SK-N-MC (cell line): ENCODE data around the gene LGALS3BP.
A peak's percentile ranks its signal among the peaks of the same experiment; 100 is the strongest.

Experiments used
- DNase-seq: peaks from one replicate; pipeline ENCODE4 v3.0.0-alpha.2; 2011; ENCODE audit warnings: low read depth, low spot score
- H3K27ac ChIP-seq: fragments of 200-600 bp; sonication (generic); 2 replicates; pipeline ENCODE4 v1.5.1; 2016; ENCODE audit warnings: mixed run types
- H3K36me3 ChIP-seq: fragments of 200-600 bp; sonication (generic); 2 replicates; pipeline ENCODE4 v1.6.1; 2017; ENCODE audit warnings: antibody characterized with exemption, low read length, mixed read lengths; ENCODE audit not compliant: insufficient read depth
- H3K4me3 ChIP-seq: fragments of 200-600 bp; sonication (generic); 2 replicates; pipeline ENCODE4 v1.5.1; 2016
- H3K9ac ChIP-seq: fragments of 200-600 bp; sonication (generic); 2 replicates; pipeline ENCODE4 v1.8.0; 2017; ENCODE audit warnings: mixed run types, mixed read lengths; ENCODE audit not compliant: insufficient read length
- H3K9me3 ChIP-seq: fragments of 200-600 bp; sonication (generic); 2 replicates; pipeline ENCODE4 v1.6.1; 2017; ENCODE audit warnings: low read depth, mild to moderate bottlenecking, antibody characterized with exemption, low read length, moderate library complexity, mixed read lengths
- EZH2 ChIP-seq: fragments of 200-600 bp; sonication (generic); IDR thresholded peaks from one replicate; pipeline ENCODE4 v1.6.1; 2017; ENCODE audit warnings: antibody characterized with exemption
- FOXP2 ChIP-seq: optimal IDR thresholded peaks from 2 replicates; pipeline ENCODE3; 2011; ENCODE audit warnings: mild to moderate bottlenecking, moderate library complexity; ENCODE audit not compliant: insufficient read depth; ENCODE audit errors: extremely low read length, control extremely low read depth
- POLR2AphosphoS5 ChIP-seq: IDR thresholded peaks from 2 replicates; pipeline ENCODE4 v1.6.1; 2012; ENCODE audit warnings: mild to moderate bottlenecking, low read depth, low read length, borderline replicate concordance

LGALS3BP gene

DNA sequence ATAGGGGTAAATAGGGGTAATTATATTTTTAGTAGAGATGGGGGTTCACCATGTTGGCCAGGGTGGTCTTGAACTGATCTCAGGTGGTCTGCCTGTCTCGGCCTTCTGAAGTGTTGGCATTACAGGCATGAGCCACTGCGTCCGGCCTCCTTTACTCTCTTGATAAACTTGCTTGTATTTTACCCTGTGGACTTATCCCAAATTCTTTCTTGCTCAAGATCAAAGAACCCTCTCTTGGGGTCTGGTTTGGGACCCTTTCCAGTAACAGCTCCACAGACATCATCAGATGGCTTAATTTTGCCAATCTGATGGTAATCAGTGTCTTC lies 38.6 kb upstream of the LGALS3BP start:
- TF ChIP-seq POLR2AphosphoS5 (no peak), FOXP2 (no peak), EZH2 (no peak)
- H3K4me3 ChIP-seq, result no peak overlapping the region
- no peak overlapping the region for H3K27ac ChIP-seq
- H3K36me3 ChIP-seq, result no peaks in the 10 kb centered on the region
- DNase-seq, result no peak
- peaks cover 8% of the 10 kb centered on the region; the same call in 1 of the 2 replicates for H3K9me3 ChIP-seq
- H3K9ac ChIP-seq, result no peak overlapping the region

DNA sequence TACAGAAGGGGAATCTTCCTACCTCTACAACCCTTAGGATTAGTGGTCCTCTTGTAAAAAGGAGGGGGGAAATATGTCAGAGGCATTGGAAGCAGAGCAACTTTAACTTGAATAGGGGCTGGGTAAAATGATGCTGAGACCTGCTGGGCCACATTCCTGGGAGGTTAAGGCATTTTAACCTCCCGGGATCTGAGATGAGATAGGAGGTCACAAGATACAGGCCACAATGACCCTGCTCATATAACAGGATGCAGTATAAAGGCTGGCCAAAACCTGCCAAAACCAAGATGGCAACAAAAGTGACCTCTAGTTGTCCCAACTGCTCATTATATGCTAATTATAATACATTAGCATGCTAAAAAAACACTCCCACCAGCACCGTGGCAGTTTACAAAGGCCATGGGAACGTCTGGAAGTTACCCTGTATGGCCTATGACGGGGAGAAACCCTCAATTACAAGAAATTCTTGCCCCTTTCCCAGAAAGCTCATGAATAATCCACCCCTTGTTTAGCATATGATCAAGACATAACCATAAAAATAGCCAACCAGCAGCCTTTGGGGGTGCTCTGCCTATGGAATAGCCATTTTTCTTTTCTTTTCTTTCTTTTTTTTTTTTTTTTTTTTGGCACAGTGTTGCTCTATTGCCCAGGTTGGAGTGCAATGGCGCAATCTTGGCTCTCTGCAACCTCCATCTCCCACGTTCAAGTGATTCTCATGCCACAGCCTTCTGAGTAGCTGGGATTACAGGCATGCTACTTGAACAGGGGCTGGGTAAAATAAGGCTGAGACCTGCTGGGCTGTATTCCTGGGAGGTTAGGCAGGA lies 38.0 kb upstream of the LGALS3BP start:
- no peak for TF ChIP-seq EZH2
- no peak for TF ChIP-seq POLR2AphosphoS5
- no peak for TF ChIP-seq FOXP2
- Histone ChIP-seq H3K4me3 (no peak overlapping the region), H3K36me3 (no peaks in the 10 kb centered on the region), H3K9me3 (peaks cover 8% of the 10 kb centered on the region; the same call in 1 of the 2 replicates), H3K9ac (no peak overlapping the region), H3K27ac (no peak overlapping the region)
- DNase-seq, result no peak

DNA sequence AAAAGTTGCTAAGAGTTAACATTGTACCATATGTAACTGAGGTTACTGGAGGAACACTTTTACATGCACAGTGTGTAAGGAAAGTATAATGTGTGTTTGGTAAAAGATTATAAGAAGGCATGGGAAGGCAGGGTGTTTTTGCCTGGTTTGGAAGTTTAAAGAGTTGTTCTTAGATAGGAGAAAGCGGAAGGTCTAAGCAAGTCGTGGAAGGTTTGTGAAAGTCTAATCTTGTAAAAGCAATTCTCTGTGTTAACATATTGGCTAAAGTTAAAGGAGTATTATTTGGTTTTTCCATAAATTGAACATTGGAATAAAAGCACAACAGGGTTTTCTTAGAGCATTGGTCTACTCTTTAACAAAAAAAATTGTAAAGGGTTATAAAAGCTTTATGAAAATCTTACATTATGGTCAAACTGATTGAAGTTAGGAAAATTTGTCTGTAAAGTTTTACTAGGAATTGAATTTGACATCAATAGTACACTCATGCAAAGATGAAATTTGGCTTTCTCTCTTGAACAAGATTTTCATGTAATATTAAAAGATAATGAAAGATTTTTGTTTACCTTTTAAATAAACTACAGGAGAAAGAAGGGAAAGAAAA lies 34.5 kb upstream of the LGALS3BP start:
- no peak for DNase-seq
- TF ChIP-seq EZH2 (no peak), POLR2AphosphoS5 (no peak), FOXP2 (no peak)
- Histone ChIP-seq H3K9ac (no peak overlapping the region), H3K4me3 (no peak overlapping the region), H3K27ac (no peak overlapping the region), H3K36me3 (no peaks in the 10 kb centered on the region), H3K9me3 (peaks cover 8% of the 10 kb centered on the region; the same call in 1 of the 2 replicates)

DNA sequence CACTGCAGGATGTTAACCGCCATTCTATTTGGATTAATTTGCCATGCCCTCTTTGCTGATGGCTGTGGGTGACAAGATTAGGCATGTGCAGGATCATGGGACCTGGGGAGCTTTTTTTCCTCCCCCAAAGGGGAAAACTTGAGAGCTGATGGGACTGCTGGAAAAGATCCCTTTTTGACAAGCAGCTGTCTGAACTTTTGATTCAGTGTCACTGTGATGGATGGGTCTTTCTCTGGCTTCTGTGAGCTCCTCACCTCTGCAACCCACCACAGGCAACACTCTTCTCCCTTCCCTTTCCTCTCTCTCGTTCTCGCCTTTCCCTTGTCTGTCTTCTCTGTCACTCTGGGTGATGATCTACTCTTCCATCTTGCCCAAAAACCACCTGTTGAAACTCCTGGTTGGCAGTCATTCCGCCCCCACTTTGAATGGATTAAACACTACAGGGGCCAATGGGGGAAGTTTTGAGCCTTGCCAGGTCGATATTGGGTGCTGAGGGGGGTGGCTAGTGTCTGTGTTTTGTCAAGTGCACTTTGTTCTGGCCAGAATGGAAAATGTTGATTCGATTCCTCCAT lies 32.9 kb upstream of the LGALS3BP start:
- no peak overlapping the region for H3K9ac ChIP-seq
- no peak for TF ChIP-seq EZH2
- no peak for TF ChIP-seq POLR2AphosphoS5
- no peak for TF ChIP-seq FOXP2
- no peak for DNase-seq
- H3K36me3 ChIP-seq, result peaks cover 3% of the 10 kb centered on the region; the same call in 1 of the 2 replicates
- no peak overlapping the region for H3K4me3 ChIP-seq
- H3K9me3 ChIP-seq, result peaks cover 8% of the 10 kb centered on the region; the same call in 1 of the 2 replicates
- no peak overlapping the region for H3K27ac ChIP-seq

DNA sequence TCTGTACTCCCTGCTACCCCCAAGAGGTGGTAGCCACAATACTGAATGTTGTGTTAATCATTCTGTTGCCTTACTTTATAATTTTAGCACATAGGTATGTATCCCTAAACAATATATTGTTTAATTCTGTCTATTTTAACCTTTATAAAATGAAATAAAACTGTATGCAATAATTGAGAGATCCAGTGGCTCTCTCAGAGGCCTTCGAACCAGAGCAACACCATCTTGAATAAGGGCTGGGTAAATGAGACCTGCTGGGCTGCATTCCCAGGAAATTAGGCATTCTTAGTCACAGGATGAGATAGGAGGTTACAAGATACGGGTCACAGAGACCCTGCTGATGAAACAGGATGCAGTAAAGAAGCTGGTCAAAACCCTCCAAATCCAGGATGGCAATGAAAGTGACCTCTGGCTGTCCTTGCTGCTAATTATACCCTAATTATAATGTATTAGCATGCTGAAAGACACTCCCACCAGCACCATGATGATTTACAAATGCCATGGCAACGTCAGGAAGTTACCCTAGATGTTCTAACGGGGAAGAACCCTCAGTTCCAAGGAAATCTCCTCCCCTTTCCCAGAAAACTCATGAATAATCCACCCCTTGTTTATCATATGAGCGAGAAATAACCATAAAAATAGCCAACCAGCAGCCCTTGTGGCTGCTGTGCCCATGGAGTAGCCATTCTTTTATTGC lies 31.9 kb upstream of the LGALS3BP start:
- H3K36me3 ChIP-seq, result peaks cover 7% of the 10 kb centered on the region; the same call in 1 of the 2 replicates
- no peak overlapping the region for H3K4me3 ChIP-seq
- DNase-seq, result no peak
- H3K9me3 ChIP-seq, result peaks cover 8% of the 10 kb centered on the region; the same call in 1 of the 2 replicates
- H3K9ac ChIP-seq, result no peak overlapping the region
- no peak overlapping the region for H3K27ac ChIP-seq
- TF ChIP-seq EZH2 (no peak), POLR2AphosphoS5 (no peak), FOXP2 (no peak)

DNA sequence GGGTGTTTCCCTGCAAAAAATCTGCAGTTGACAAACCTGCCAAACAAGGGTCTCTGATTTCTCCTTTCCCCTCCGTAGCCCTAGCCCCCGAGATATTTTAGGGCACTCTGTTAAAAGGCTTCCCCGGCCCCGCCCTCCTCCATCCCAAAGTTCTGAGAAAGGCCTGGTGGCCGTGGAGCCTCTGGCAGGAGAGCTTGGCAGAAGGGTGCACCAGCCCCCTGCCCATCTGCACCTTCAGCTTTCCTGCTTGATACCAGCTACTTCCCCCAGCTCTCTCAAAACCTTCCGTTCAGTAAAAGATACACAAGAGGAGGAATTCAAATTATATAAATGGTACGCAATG lies 30.6 kb upstream of the LGALS3BP start:
- Histone ChIP-seq H3K36me3 (peaks cover 7% of the 10 kb centered on the region; the same call in 1 of the 2 replicates), H3K9ac (peak overlapping the region; percentile 84), H3K27ac (peak overlapping the region; percentile 76; the same call in 1 of the 2 replicates), H3K4me3 (peak overlapping the region; percentile 81), H3K9me3 (peaks cover 4% of the 10 kb centered on the region; the same call in 1 of the 2 replicates)
- no peak for DNase-seq
- no peak for TF ChIP-seq EZH2
- TF ChIP-seq POLR2AphosphoS5, result no peak
- no peak for TF ChIP-seq FOXP2

DNA sequence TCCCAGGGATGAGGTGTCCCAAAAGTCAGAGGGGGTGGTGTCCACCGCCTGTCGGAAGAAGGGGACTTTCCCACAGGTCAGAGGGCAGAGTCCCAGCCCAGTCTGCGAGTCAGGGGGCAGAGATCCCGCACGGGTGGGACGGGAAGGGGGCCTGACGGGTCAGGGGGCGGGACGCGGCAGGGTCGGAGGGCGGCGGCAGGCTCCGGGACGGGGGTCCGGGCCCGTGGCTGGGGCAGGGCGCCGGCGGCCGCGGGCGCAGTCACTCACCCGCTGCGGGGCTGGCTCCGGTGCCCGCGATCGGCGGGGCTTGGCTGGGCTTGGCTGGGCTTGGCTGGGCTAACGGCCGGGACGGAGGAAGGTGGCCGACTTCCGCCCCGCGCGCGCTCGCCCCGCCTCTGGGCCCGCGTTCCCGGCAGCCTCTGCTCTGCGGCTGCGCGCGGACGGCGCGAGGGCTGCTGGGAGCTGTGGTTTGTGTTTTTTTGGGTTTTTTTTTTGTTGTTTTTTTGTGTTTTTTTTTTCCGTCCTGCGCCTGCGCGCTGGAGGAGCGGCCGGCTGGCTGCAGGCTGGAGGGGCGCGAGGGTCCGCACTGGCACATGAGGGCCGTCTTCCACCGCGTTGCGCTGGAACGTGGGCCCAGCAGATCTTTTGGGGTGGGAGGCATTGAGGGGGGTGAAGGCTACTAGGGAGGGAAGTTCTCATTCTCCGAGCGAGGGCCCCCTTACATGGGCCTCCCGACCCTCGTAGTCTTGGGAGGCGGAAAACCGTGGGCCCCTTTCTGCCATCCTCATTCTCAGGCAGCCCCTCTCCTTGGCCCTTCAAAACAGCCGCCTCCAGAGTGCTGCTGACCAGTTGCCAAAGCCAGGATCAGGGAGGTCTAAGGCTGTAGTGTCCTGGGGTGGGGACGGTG lies 29.9 kb upstream of the LGALS3BP start, which contains the start of gene CANT1:
Gene CANT1 (minus strand): TSS at position 368 of the 907 bp plus-strand sequence. CDS start 12,142 bp downstream, outside the sequence.
- TF ChIP-seq EZH2 (no peak), POLR2AphosphoS5 (peak; percentile 82), FOXP2 (peak; percentile 62)
- H3K27ac ChIP-seq, result peak within 1 kb of the TSS; percentile 76

More for the DNA sequence above, 29.9 kb upstream of the LGALS3BP start, which contains the start of gene CANT1:
- DNase-seq, result no peak
- H3K36me3 ChIP-seq, result peaks cover 7% of the 10 kb centered on the region; the same call in 1 of the 2 replicates
- H3K4me3 ChIP-seq, result peak within 1 kb of the TSS; percentile 81
- H3K9me3 ChIP-seq, result no peaks in the 10 kb centered on the region; the same call in 1 of the 2 replicates
- H3K9ac ChIP-seq, result peak within 1 kb of the TSS; percentile 84
